Skin of body (tissue), 2 donors: ENCODE data around the gene CASP5. TPM values are rescaled to one million over a fixed set of nuclear protein-coding genes. Genes with fewer than 3 reads are reported as not detected.

ENCODE experiments used
- DNase-seq: peaks from one replicate; lab custom pipeline; 2025; lab: John Stamatoyannopoulos, UW
- total RNA-seq: library from RNA; depleted of rRNA; stranded (reverse); fragments of >200 nt; gene quantifications from one replicate; pipeline ENCODE4 v1.2.3, GENCODE V29; 2014

CASP5 gene
- total RNA-seq, 1 donor from 2014 or later = 0.39 TPM

- DNase-seq = peak; percentile 88
Observed at GRCh38 chr11:104968355-104968855, 54.6 kb downstream of the CASP5 start, which contains the start of gene CASP4. Gene CASP4, minus strand, starts transcription at chr11:104968574. Its CDS starts 49 bp downstream, at chr11:104968525.

GRCh38 chr11:104967534-104968354, 55.2 kb downstream of the CASP5 start:
- DNase-seq = peak; percentile 32

GRCh38 chr11:104965735-104966134, 57.2 kb downstream of the CASP5 start:
- DNase-seq = no peak

GRCh38 chr11:104964247-104964646, 58.7 kb downstream of the CASP5 start:
- no peak for DNase-seq

- no peak for DNase-seq
Observed at GRCh38 chr11:104962852-104963251, 60.1 kb downstream of the CASP5 start.

- DNase-seq = no peak
Observed at GRCh38 chr11:104957280-104957679, 65.7 kb downstream of the CASP5 start.

GRCh38 chr11:104956528-104956927, 66.4 kb downstream of the CASP5 start:
- DNase-seq = no peak

GRCh38 chr11:104946907-104947306, 76.1 kb downstream of the CASP5 start:
- no peak for DNase-seq

Other genes with a start within 250 kb of the CASP5 start
- gene CASP12, start 124.7 kb downstream of the CASP5 start, total RNA-seq = 1.3 TPM
- gene CASP4, start 54.6 kb downstream of the CASP5 start, total RNA-seq = 70.0 TPM
- gene CASP1, start 12.0 kb upstream of the CASP5 start, total RNA-seq = 57.9 TPM
- 16.0 TPM for gene CARD16, start 22.2 kb upstream of the CASP5 start, total RNA-seq
- 37.0 TPM for gene CARD18, start 116.6 kb upstream of the CASP5 start, total RNA-seq